ENCODE measurements around the gene CLN3. TPM values are rescaled to one million over a fixed set of nuclear protein-coding genes. Genes with fewer than 3 reads are reported as not detected.

CLN3 gene
- total and polyA plus RNA-seq, 2 of the 13 experiments (the other 11 are each of a cell fraction or from before 2014, with no cell fraction given), result 23.4 to 46.8 TPM

- TF ChIP-seq ZBTB1 (CRISPR knock-in tag; IDR thresholded peaks at IDR 0.05; ENCODE audit: borderline replicate concordance) (no peak), ZNF691 (CRISPR knock-in tag; IDR thresholded peaks at IDR 0.05; ENCODE audit: borderline replicate concordance, low read depth) (no peak), MNT (IDR thresholded peaks at IDR 0.05) (no peak), ZNF280B (CRISPR knock-in tag; IDR thresholded peaks at IDR 0.05; ENCODE audit: borderline replicate concordance) (no peak), THRA (CRISPR knock-in tag; IDR thresholded peaks at IDR 0.05; ENCODE audit: borderline replicate concordance) (no peak), REXO4 (CRISPR knock-in tag; IDR thresholded peaks at IDR 0.05; ENCODE audit: borderline replicate concordance) (no peak), ZNF530 (CRISPR knock-in tag; IDR thresholded peaks at IDR 0.05; ENCODE audit: low read depth) (no peak), RARG (CRISPR knock-in tag; IDR thresholded peaks at IDR 0.05; ENCODE audit: low read depth) (no peak)
These were observed 28.8 kb upstream of the CLN3 start (continued) for GRCh38 chr16:28520672-28521071.

Data from HepG2 (cell line).